Activated CD4-positive, alpha-beta T cell treated with anti-CD3 and anti-CD28 coated beads for 4 hours (primary cell): Measurements from ENCODE around the gene ARL6.

Experiments used
- DNase-seq, 2 donors: peaks; one replicate each; pipeline ENCODE4 v3.0.0-alpha.2; 2020

ARL6 gene, protein sequence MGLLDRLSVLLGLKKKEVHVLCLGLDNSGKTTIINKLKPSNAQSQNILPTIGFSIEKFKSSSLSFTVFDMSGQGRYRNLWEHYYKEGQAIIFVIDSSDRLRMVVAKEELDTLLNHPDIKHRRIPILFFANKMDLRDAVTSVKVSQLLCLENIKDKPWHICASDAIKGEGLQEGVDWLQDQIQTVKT

DNA sequence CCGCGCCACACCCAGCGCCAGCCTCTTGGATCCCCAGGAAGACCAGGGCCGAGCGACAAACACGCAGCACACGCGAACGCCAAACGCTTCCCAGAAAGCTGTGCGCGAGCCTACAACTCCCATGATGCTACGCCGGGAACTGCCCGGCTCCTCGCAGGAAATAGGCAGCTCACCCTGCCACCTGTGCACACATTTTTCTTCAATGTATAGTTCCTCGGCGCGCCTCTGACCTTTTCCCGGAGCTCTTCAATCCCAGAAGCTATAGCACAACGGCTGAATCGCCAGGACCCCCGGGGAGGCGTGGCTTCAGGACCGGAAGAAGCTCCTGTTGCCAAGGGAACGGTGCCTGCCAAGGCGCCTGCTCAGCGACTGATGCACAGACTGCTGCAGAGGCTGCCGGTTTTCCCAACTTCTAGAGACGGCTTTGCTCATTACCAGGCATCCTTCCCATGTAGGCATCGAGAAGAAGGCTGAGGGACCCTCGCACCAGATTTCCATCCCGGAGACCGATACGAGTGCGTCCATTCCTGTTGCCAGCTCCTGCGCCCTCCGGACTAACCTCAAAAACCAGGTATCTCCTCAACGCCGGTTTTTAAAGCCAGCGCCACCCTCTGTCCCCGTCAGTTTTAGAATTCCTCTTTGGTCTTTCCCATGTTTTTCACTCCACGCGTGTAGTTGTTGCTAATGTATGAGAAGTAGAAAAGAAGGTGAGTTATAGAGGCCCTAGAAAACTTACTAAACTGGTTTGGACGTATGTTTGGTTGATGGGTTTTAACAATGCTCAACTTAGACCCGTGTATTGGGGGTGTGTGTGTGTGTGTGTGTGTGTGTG is at the start of gene ARL6:
TSS of gene ARL6 (plus strand) at position 352 of the 832 bp plus-strand sequence. CDS start 3,350 bp downstream, outside the sequence.
- DNase-seq: peak; percentile 67 to 68

DNA sequence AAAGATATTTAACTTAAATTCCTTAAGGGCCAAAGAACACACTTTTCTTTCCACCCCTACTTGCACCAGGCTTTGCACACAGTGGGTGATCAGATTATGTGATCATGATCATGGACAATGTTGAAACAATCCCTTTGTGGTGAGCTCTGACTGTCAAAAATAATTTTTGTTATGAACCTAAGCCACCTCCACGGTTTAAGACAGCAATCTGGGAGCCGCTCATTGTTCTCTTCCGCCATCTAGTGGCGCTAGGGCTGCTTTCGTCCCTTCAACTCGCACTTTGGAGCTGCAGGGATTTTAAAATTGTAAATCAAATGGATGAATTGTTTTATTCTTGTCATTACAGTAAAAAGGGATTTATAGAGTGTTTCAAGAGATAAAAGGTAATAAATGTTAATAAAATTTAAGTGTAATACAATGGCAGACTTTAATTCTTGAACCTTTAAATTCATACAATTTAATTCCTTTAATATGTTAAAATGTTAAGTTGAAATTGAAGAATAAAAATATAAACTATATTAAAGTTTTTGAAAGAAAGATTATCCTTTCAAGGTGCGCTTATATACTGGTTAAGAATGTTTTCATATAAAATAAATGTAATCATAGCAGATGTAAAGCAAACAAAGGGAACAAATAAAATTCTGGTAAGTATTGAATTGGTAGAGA is 45.3 kb upstream of the ARL6 start:
- peak; percentile 38 to 50 for DNase-seq

DNA sequence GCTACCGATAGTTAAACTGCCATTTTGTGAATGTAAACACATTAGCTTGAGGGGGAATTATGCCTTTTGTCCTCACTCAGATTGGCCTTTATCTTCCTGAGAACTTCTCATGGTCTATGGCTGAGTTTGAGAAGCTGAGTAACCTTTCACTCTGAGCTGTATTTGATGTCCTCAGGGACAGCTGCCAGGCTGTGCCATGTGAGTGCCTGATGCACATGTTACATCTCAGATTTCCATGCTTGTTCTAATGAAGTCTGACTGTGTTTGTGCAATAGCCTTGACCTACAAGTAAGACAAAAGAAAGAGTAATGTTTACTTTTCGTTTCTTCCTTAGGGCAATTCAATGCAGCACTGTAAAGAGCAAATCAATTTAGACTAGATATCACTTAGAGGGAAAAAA is 44.1 kb upstream of the ARL6 start:
- DNase-seq: no peak

DNA sequence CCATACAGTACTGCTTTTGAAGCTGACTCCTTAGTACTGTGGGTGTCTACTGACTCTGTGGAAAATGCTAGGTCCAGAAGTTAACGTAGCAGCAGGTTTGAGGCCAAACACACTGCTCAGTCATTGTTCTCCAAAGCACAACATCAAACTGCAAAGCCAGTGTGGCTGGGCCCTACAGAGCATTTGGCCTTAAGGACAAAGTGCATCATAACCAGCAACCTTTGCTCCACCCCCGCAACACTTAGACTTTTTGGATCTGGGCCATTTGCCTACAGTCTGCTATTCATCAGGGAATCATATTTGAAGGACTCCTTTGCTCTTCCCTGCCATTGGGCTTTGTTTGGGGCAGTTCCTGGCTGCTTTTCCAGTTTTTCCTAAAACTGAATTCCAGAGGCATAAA is 43.1 kb upstream of the ARL6 start:
- no peak for DNase-seq

DNA sequence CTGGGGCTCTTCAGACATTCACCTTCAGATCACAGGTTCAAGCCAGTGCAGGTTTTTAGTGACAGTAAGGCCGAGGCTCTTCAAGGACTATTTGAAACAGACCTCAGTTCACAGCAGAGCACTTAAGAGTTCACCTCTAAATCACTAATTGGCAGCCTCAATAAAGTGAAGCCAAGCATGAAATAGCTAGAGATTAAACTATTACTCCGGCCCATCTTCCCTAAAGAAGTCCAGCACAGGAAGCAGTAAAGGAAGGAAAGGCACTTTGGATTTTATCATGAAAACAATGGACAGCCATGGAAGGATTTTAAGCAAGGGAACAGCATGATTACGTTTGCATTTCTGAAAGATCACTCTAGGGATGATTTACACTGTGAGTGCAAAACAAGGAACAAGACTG is 27.6 kb upstream of the ARL6 start:
- no peak for DNase-seq

DNA sequence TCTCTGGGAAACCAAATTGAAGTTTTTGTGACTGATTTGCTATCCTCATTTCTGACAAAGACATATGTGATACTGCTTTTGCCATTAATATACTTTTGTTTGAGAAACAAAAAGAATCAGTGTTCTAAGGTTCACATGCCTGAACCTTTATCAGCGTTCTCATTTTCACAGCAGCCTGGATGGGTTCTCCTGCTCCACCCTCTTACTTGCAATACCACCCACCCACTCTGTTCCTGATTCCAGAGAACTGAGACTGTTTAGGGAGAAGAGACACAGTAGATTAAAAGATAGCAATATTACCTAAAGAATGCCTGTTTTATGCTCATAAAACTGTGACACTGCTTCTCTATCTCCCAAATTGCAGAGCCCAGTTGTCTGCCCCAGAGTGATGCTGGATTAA is 25.8 kb upstream of the ARL6 start:
- no peak for DNase-seq

DNA sequence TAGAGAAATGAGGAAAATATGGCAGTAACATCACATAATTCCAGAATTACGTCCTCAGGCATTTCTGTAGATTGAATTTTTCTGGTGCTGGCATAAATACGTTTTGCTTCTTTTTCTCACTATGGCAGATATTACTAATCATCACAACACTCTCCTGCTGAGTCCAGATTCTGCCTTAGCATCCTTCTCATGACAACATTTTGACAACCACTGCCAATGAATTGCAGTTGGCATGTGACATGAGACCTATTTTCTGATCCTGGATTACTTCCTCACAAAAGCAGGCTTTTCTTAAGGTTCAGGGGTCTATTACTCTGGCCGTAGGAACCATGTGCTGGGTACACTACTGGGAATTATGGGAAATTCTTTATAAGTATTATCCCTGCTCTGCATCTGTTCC is 22.5 kb upstream of the ARL6 start:
- no peak for DNase-seq

DNA sequence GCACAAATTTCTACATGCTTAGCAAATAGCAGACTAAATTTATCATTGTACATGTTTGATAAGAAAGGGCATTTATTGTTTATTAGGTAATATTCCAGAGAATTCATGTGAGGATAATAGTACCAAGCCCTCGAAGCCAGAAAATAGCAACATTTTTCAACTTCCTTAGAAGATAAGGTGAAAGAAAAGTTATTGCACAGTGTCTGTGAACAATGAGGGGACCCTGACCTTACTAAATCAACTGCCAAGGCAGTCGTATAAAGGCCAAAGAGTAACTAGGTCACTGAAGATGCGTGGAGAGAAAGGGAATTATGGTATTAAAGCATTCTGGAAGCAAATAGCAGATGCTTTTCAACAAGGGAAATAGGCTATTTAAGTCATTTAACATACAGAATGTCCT is 20.3 kb upstream of the ARL6 start:
- DNase-seq: no peak

DNA sequence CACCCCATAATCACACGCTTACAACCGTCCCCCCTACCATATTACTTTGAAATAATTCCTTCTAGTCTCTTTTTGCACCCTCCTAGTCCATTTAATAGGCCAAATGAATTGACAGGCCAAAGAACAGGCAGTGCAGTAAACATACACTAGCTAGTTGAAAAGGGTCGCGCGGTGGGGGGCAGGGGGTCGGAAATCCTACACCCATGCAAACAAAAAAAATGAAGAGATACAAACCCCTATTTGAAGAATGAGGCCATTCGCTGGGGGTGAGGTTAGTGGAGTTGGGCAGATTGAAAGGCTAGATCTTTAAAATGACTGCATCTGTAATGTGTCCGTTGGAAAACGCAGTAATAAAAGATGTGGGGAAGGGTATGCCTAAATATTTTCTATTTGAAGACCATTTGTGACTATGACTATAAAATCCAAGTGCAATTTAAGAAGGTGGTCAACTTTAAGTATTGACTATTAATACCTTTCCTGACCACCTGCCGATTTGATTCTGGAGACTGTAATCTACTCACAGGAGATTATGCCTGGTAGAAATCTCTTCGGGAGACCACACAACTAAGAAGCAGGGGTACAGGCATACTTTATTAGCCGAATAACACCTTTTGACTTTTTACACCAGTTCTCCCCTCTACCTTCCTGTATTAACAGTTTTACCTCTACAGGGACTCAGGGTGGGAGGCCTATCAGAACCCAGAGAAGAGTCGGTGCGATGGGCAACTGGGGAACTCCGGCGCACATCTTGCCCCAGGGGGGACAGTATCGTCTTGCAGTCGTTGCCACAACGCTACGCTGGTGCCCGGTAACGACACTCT is 762 bp upstream of the ARL6 start:
- DNase-seq: no peak

DNA sequence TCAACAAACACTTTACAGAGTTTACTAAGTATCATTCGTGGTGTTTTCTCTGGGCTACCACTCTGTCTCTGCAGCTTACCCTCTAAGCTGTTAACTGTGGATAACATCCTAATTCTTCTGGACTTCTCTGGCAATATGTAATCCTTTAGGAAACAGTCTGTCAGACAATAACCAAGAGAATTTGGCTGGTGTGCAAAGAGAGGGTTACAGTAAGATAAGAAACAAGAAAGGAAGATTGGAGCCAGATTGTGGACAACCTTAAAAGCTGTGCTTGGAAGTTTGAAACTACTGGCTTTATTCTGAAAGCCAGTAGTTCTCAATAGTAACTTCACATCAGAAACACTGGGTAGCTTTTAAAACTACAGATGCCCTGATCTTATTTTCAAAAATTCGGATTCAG is 778 bp downstream of the ARL6 start:
- DNase-seq: no peak

DNA sequence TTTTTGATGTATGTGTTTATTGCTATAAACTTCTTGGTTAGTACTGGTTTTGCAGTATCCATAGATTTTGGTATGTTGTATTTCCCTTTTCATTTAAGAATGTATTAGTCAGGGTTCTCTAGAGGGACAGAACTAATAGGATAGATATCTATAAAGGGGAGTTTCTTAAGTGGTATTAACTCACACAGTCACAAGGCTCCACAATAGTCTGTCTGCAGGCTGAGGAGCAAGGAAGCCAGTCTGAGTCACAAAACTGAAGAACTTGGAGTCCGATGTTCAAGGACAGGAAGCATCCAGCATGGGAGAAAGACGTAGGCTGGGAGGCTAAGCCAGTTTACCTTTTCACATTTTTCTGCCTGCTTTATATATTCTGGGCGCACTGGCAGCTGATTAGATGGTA is 8.4 kb downstream of the ARL6 start:
- no peak for DNase-seq

DNA sequence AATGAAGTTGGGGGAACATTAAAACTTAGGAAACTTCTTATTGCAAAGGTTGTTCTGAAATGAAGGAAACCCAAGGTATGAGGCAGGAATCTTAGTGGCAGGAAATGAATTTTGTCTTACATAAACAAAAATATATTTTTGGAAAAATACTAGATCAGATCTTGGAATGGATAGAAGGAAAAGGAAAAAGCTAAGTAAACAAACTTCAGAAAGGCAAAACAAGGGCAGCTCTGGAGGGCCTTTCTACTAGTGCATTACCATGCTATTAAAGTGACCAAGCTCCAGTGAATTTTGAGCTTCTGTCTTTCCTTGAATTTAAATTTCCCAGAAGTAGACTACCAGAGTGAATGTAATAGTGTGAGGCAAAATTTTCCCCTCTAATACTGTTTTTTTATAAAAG is 13.6 kb downstream of the ARL6 start:
- no peak for DNase-seq

DNA sequence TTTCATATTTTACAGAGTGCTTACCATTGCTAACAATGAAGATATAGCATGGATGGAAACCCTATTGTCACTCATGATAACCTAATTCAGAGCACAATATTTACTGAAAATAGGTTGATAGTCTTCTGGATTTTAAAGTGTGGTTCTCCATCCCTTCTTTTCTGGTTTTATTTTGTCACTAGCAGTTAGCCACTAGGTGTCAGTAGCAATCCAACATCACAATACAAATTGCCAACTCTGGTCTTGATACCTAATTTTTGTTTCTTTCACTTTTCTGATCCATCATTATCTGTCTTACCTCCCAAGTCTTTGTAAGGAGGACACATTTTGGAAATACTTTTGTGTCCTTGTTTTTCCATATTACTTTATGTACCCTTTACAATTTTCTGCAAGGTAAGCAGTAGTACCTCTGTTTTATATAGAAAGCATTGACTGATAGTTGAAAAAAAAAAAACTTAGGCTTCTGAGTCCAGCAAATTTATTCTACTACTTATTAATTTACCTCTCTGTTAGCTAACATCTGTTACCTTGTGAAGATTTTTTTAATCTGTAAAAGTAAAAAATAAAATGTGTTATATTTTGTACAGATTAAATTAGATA is 29.0 kb downstream of the ARL6 start:
- DNase-seq: peak in 1 of 2 donors; percentile 37

DNA sequence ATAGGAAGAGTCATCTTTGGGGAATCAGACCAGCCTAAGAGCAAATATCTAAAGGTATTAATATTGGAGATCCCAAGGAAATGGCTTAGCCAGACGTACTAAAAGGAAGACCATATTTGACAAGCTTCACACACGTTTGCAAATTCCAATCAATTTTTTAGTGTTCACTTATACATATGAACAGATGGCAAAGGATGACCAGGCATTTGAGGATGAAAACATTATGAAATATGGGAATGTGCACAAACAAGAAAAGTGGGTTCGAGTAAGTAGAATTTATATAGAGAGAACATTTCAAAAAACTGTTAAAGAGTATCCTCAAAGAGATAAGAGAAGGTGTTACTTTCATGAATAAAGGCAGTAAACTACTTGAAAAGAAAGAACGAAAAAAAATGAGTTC is 31.4 kb downstream of the ARL6 start:
- DNase-seq: no peak

DNA sequence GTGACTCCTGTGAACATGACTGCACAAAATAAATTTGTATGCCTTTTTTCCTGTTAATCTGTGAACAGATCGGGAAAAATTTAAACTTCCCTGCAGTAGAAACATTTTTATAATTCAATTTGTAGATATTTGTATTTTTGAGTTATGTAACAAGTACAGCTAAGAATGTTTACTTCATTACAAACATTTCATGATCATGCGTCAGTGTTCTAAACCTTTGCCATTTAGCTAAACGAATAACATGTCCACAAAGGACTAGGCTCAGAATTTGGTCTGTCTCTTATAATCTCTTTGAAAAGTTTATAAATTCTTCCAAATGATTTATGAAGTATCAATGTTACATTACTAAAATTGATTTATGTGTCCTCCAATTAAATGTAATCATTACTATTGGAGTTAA is 39.9 kb downstream of the ARL6 start:
- no peak for DNase-seq

DNA sequence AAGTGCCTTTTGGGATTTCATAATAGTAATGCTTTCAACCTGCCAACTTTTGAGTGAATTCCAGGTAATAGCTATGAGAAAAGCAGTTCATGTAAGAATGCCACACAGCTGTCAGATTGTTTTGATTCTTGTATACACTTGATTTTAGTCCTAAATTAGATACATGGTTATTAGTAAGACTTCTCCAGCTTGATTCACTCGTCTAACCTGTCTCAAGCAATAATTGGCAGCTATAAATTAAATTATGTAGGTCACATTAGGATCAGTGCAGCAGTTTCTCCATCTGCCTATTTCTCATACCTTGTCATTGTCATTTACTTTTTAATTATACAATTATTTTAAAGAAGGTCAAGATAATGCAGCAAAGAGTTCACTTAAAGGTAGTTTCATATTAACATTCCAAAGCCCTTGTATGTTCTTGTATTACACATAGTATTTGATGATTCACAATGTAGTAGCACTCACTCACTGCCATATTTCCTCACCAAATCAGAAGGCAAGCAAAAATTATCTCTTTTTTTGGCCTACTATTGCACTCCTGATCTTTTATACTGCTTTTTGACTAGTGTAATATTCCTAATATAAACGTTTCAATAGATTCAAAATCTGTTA is 46.3 kb downstream of the ARL6 start:
- DNase-seq: no peak

DNA sequence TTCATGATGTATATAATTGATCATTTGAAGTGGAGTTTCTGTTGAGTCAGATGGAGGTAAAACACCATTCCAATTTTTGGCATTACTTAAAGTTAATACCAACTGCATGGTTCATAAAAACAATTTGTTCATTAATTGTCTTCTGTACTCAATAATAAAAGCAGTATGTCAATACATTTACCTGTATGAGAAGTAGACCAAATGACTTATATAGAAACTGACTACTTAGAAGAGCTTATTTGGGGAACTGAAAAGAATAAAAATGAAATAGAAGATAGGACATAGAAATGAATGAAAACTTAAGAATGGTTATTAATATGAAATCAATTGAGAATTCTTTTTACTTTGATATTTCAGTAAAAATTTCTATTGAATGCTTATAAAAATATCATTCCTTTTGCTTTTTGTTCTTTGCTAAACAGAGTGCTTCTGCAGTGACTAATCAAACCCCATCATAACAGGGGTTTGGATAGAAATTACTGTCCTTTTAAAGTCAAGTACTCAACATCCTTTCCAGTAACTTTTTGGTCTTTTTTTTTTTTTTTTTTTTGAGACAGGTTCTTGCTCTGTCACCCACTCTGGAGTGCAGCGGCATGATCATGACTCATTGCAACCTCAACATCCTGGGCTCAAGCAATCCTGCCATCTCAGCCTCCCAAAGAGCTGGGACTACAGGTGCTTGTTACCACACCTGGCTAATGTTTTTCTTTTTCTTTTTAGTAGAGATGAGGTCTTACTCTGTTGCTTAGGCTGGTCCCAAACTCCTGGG is 50.8 kb downstream of the ARL6 start:
- peak; percentile 42 to 51 for DNase-seq

DNA sequence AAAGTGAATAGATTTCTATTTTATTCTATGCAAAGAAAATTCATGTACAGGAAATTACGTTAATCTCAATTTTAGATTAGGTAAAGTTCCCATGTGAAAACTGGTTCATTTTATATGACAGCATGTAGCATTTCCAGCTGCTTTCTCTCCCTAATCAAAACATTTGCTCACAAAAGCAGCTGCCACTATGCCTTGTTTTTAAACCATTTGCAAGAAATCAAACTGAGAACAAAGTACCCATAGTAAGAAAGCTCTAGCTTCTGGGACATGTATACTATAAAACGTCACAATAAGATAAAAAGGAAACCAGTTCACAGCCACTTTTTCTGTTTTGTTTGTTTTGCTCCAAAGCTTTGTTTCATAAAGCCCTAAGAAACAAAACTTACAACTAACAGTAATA is 52.3 kb downstream of the ARL6 start:
- DNase-seq: no peak

DNA sequence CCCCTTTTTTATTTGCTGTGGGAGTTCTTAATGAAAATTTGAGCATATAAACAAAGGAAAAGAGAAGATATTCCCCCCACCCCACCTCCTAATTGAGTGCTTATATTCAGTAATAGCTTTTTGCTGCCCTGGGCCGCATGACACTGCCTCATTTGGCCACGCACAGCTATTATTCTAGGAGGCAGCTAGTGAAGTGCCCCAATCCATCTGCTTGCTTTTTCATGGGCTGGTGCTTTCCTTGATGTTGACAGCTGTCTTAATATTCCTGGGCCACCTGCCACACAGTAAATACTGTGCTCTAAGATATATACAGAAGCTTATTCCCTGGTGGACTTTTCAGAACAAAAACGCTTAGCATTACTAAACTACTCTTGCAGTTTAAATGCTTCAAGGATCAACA is 53.4 kb downstream of the ARL6 start:
- DNase-seq: no peak

DNA sequence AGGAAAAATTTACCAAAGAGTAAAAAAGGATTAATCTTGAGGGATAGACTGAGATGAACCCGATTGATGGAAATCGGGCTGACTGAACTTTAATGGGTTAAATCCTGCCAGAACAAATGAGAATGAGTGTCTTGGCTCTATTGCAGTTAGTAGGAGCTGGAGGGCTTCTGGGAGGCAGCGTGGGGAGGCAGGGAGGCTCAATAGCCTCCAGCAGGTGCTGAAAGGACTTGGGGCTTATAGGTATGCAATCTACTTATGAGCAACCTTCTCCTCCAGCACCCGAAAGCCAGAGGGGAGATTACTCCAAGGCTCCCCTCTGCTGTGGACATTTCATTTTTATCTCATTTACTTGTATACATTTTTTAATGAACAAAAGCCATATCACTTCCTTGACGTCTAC is 56.2 kb downstream of the ARL6 start:
- DNase-seq: peak in 1 of 2 donors; percentile 2

DNA sequence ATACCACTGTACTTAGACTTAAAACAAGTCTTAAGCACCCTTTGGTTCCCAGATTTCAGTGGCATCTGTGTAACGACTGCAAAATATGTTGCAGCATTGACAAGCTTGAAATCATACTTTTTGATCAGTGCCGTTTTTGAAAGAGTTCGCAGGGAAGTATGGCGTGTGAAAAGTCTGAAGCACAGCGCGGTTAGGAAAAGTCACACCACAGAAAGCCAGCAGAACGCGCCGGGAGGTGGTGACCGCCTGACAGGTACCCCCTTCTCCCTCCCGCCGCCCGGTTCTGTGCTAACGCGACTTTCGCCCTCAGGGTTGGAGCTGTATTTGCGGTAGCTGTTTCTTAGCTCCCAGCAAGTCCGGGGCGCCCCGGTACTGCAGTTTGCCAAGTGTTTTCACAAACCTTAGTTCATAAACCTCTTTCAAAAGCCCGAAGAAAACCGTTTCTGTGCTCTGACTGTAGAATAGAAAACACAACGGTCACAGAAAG is 56.8 kb downstream of the ARL6 start:
- DNase-seq: peak; percentile 34 to 49
